Right lobe of liver (tissue), 4 donors: ENCODE results near the gene FTO.

Experiments used
- POLR2A ChIP-seq: fragments of 450-650 bp; IDR thresholded peaks from one replicate; pipeline ENCODE4 v1.6.1; 2017; ENCODE audit warnings: antibody characterized with exemption, mild to moderate bottlenecking
- TF ChIP-seq, protein P1 (sequence below), 4 donors: fragments of 200-600 bp in 3 of 4; fragments of 450-650 bp in 1 of 4; IDR thresholded peaks; one replicate each; pipeline versions ENCODE4 v1.5.1 to v1.8.0; 2016 to 2022; ENCODE audit warnings: antibody characterized with exemption in 4 of 4, mild to moderate bottlenecking in 2 of 4
- donor health status: DM: no; HTN: no; CAD: no.
- donor health status: DM: no; HTN: no; CAD: no.
- donor health status: DM: no; HTN: yes; CAD: no.

- TF ChIP-seq, protein P1, sequence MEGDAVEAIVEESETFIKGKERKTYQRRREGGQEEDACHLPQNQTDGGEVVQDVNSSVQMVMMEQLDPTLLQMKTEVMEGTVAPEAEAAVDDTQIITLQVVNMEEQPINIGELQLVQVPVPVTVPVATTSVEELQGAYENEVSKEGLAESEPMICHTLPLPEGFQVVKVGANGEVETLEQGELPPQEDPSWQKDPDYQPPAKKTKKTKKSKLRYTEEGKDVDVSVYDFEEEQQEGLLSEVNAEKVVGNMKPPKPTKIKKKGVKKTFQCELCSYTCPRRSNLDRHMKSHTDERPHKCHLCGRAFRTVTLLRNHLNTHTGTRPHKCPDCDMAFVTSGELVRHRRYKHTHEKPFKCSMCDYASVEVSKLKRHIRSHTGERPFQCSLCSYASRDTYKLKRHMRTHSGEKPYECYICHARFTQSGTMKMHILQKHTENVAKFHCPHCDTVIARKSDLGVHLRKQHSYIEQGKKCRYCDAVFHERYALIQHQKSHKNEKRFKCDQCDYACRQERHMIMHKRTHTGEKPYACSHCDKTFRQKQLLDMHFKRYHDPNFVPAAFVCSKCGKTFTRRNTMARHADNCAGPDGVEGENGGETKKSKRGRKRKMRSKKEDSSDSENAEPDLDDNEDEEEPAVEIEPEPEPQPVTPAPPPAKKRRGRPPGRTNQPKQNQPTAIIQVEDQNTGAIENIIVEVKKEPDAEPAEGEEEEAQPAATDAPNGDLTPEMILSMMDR (IDR thresholded peaks at IDR 0.05): no peak
- no peak for TF ChIP-seq POLR2A
These were observed 392.7 kb downstream of the FTO start for GRCh38 chr16:54096607-54097006.
